ENCODE results near the gene MATN1.

DNA sequence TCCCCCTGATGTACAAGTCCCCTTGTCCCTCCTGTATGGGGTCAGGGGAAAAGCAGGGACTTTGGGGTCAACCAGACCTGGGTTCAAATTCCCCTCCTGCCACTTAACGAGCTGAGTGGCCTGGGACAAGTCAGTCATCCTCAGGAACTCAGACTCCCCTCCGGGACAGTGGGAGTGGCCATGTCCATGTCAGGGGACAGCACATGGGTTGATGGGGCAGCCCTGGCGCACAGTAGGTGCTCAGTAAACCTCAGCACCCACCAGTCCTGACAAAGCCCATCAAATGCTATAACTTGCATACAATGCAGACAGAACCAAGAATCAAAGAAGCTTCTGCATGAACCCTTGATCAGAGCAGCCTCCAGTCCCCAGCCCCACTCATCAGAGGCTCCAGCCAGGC is 30.0 kb downstream of the MATN1 start:
- TF ChIP-seq, protein P1, sequence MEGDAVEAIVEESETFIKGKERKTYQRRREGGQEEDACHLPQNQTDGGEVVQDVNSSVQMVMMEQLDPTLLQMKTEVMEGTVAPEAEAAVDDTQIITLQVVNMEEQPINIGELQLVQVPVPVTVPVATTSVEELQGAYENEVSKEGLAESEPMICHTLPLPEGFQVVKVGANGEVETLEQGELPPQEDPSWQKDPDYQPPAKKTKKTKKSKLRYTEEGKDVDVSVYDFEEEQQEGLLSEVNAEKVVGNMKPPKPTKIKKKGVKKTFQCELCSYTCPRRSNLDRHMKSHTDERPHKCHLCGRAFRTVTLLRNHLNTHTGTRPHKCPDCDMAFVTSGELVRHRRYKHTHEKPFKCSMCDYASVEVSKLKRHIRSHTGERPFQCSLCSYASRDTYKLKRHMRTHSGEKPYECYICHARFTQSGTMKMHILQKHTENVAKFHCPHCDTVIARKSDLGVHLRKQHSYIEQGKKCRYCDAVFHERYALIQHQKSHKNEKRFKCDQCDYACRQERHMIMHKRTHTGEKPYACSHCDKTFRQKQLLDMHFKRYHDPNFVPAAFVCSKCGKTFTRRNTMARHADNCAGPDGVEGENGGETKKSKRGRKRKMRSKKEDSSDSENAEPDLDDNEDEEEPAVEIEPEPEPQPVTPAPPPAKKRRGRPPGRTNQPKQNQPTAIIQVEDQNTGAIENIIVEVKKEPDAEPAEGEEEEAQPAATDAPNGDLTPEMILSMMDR (IDR thresholded peaks at IDR 0.05): no peak
- TF ChIP-seq EP300 (IDR thresholded peaks at IDR 0.05): no peak
- TF ChIP-seq POLR2A (IDR thresholded peaks at IDR 0.05): no peak
- no peak for TF ChIP-seq POLR2AphosphoS5 (IDR thresholded peaks at IDR 0.05)
